Ramos (cell line): Measurements from ENCODE around the gene NUMB.
"Not testable (repeated sequence)": the region's sequence is repeated elsewhere in the genome, so short reads cannot be mapped to it uniquely, and the experiment has no call there.

ENCODE experiments used
- in situ Hi-C: fragments of 300-500 bp; cut with MboI; formaldehyde crosslinking; loops from one replicate; pipeline ENCODE4 v1.14.3; 2022; ENCODE audit warnings: low sequenced_read_pairs; ENCODE audit not compliant: unreplicated experiment

The NUMB gene

GRCh38 chr14:73372529-73372928 lies 85.8 kb downstream of the NUMB start:
- in situ Hi-C loops = no loop called here

- in situ Hi-C loops = no loop called here
Observed at GRCh38 chr14:73370561-73370960, 87.8 kb downstream of the NUMB start.

- in situ Hi-C loops = no loop called here
Observed at GRCh38 chr14:73369428-73369827, 88.9 kb downstream of the NUMB start.

- in situ Hi-C loops = no loop called here
Observed at GRCh38 chr14:73368616-73369015, 89.7 kb downstream of the NUMB start.

GRCh38 chr14:73365727-73366126 lies 92.6 kb downstream of the NUMB start:
- in situ Hi-C loops = no loop called here

- in situ Hi-C loops = no loop called here
Observed at GRCh38 chr14:73364559-73364958, 93.8 kb downstream of the NUMB start.

GRCh38 chr14:73359445-73359844 lies 98.9 kb downstream of the NUMB start:
- in situ Hi-C loops = no loop called here

GRCh38 chr14:73358187-73358586 lies 100.2 kb downstream of the NUMB start:
- in situ Hi-C loops = no loop called here

GRCh38 chr14:73349091-73349490 lies 109.3 kb downstream of the NUMB start:
- in situ Hi-C loops = not testable (repeated sequence)

- in situ Hi-C loops = no loop called here
Observed at GRCh38 chr14:73344319-73344718, 114.0 kb downstream of the NUMB start.

- in situ Hi-C loops = no loop called here
Observed at GRCh38 chr14:73342670-73343069, 115.7 kb downstream of the NUMB start.

GRCh38 chr14:73339846-73340595 lies 118.3 kb downstream of the NUMB start:
- in situ Hi-C loops = no loop called here

- in situ Hi-C loops = no loop called here
Observed at GRCh38 chr14:73339206-73339605, 119.1 kb downstream of the NUMB start.

GRCh38 chr14:73338551-73338950 lies 119.8 kb downstream of the NUMB start:
- in situ Hi-C loops = no loop called here

GRCh38 chr14:73333031-73333430 lies 125.3 kb downstream of the NUMB start:
- in situ Hi-C loops = no loop called here

GRCh38 chr14:73325630-73326299 lies 132.6 kb downstream of the NUMB start:
- in situ Hi-C loops = no loop called here

- in situ Hi-C loops = no loop called here
Observed at GRCh38 chr14:73325063-73325462, 133.3 kb downstream of the NUMB start.

GRCh38 chr14:73324533-73324932 lies 133.8 kb downstream of the NUMB start:
- in situ Hi-C loops = no loop called here

GRCh38 chr14:73323896-73324399 lies 134.4 kb downstream of the NUMB start:
- in situ Hi-C loops = no loop called here

GRCh38 chr14:73313151-73313550 lies 145.2 kb downstream of the NUMB start:
- in situ Hi-C loops = no loop called here

- in situ Hi-C loops = no loop called here
Observed at GRCh38 chr14:73312687-73313086, 145.7 kb downstream of the NUMB start.

- in situ Hi-C loops = no loop called here
Observed at GRCh38 chr14:73311708-73312030, 146.7 kb downstream of the NUMB start.
